SK-N-SH treated with all-trans-retinoic acid at 6 μM for 48 hours (cell line): Measurements from ENCODE around the gene RNPEPL1.
A peak's percentile ranks its signal among the peaks of the same experiment; 100 is the strongest.

ENCODE experiments used
- ATAC-seq: fragments of 200-7000 bp; cut with Tn5 transposase; 3 replicates; pipeline ENCODE4 v1.9.1; 2020; ENCODE audit warnings: mild to moderate bottlenecking, moderate library complexity
- ARNTL ChIP-seq: fragments of 450-650 bp; formaldehyde crosslinking; IDR thresholded peaks from 2 replicates; pipeline ENCODE4 v1.5.0; 2020; ENCODE audit warnings: low read depth, mild to moderate bottlenecking, moderate library complexity, borderline replicate concordance
- BACH2 ChIP-seq: fragments of 250-450 bp; sonication (Bioruptor Pico); IDR thresholded peaks from 2 replicates; pipeline ENCODE4 v1.9.0; 2021; ENCODE audit warnings: mild to moderate bottlenecking, borderline replicate concordance
- CREB5 ChIP-seq: fragments of 250-450 bp; sonication (Bioruptor Pico); IDR thresholded peaks from 2 replicates; pipeline ENCODE4 v1.5.1; 2020; ENCODE audit warnings: low read depth, mild to moderate bottlenecking, moderate library complexity
- CSDC2 ChIP-seq: fragments of 250-450 bp; sonication (Bioruptor Pico); IDR thresholded peaks from 2 replicates; pipeline ENCODE4 v1.5.0; 2020; ENCODE audit warnings: mild to moderate bottlenecking, moderate library complexity
- CSRNP3 ChIP-seq: fragments of 250-450 bp; sonication (Bioruptor Pico); IDR thresholded peaks from 2 replicates; pipeline ENCODE4 v1.5.1; 2021; ENCODE audit warnings: mild to moderate bottlenecking, moderate library complexity
- ESRRG ChIP-seq: fragments of 250-450 bp; sonication (Bioruptor Pico); IDR thresholded peaks from 2 replicates; pipeline ENCODE4 v1.6.1; 2021; ENCODE audit warnings: mild to moderate bottlenecking
- GLIS3 ChIP-seq: fragments of 250-450 bp; sonication (Bioruptor Pico); IDR thresholded peaks from 2 replicates; pipeline ENCODE4 v1.5.0; 2020; ENCODE audit warnings: mild to moderate bottlenecking, moderate library complexity
- ISL1 ChIP-seq: fragments of 250-450 bp; sonication (Bioruptor Pico); IDR thresholded peaks from 2 replicates; pipeline ENCODE4 v2.1.2; 2022; ENCODE audit warnings: mild to moderate bottlenecking, moderate library complexity
- OSR1 ChIP-seq: fragments of 250-450 bp; sonication (Bioruptor Pico); IDR thresholded peaks from 2 replicates; pipeline ENCODE4 v1.8.0; 2022; ENCODE audit warnings: moderate library complexity, mild to moderate bottlenecking, inconsistent platforms
- PATZ1 ChIP-seq: fragments of 250-450 bp; sonication (Bioruptor Pico); IDR thresholded peaks from 2 replicates; pipeline ENCODE4 v1.8.0; 2020; ENCODE audit warnings: mild to moderate bottlenecking, moderate library complexity, borderline replicate concordance
- POU6F1 ChIP-seq: fragments of 250-450 bp; sonication (Bioruptor Pico); IDR thresholded peaks from 2 replicates; pipeline ENCODE4 v1.8.0; 2021; ENCODE audit warnings: low read depth, mild to moderate bottlenecking, moderate library complexity, borderline replicate concordance
- PPARA ChIP-seq: fragments of 250-450 bp; sonication (Bioruptor Pico); IDR thresholded peaks from 2 replicates; pipeline ENCODE4 v1.5.0; 2020; ENCODE audit warnings: mild to moderate bottlenecking, borderline replicate concordance
- RARB ChIP-seq: fragments of 250-450 bp; sonication (Bioruptor Pico); IDR thresholded peaks from 2 replicates; pipeline ENCODE4 v1.8.0; 2021; ENCODE audit warnings: mild to moderate bottlenecking, moderate library complexity
- SNAI2 ChIP-seq: fragments of 250-450 bp; sonication (Bioruptor Pico); IDR thresholded peaks from 2 replicates; pipeline ENCODE4 v1.5.0; 2020; ENCODE audit warnings: mild to moderate bottlenecking, moderate library complexity
- TCF4 ChIP-seq: fragments of 250-450 bp; sonication (Bioruptor Pico); IDR thresholded peaks from 2 replicates; pipeline ENCODE4 v1.8.0; 2021; ENCODE audit warnings: mild to moderate bottlenecking, moderate library complexity, borderline replicate concordance
- TOX ChIP-seq: fragments of 250-450 bp; sonication (Bioruptor Pico); IDR thresholded peaks from 2 replicates; pipeline ENCODE4 v1.8.0; 2021; ENCODE audit warnings: mild to moderate bottlenecking, moderate library complexity, borderline replicate concordance
- ZC3H10 ChIP-seq: fragments of 250-450 bp; sonication (Bioruptor Pico); IDR thresholded peaks from 2 replicates; pipeline ENCODE4 v1.5.1; 2021; ENCODE audit warnings: mild to moderate bottlenecking, moderate library complexity
- ZFP3 ChIP-seq: fragments of 250-450 bp; sonication (Bioruptor Pico); IDR thresholded peaks from 2 replicates; pipeline ENCODE4 v1.5.0; 2020; ENCODE audit warnings: mild to moderate bottlenecking, moderate library complexity
- ZFP30 ChIP-seq: fragments of 450-650 bp; formaldehyde crosslinking; IDR thresholded peaks from 2 replicates; pipeline ENCODE4 v1.5.0; 2022; ENCODE audit warnings: mild to moderate bottlenecking, moderate library complexity
- ZNF565 ChIP-seq: fragments of 450-650 bp; formaldehyde crosslinking; conservative IDR thresholded peaks from 2 replicates; pipeline ENCODE4 v1.5.0; 2020; ENCODE audit warnings: low read depth, mild to moderate bottlenecking, moderate library complexity
- ZNF8 ChIP-seq: fragments of 450-650 bp; formaldehyde crosslinking; IDR thresholded peaks from 2 replicates; pipeline ENCODE4 v1.5.0; 2020; ENCODE audit warnings: mild to moderate bottlenecking, moderate library complexity

The RNPEPL1 gene

GRCh38 chr2:240557808-240558207 is 10.5 kb upstream of the RNPEPL1 start, which contains the start of gene ANKMY1:
Gene ANKMY1, minus strand, starts transcription at chr2:240557988. Its CDS starts 653 bp downstream, at chr2:240557335.
- TF ChIP-seq BACH2 (CRISPR knock-in tag) (no peak), TCF4 (CRISPR knock-in tag) (no peak), ARNTL (no peak), ESRRG (CRISPR knock-in tag) (no peak), CREB5 (CRISPR knock-in tag) (no peak), ZC3H10 (CRISPR knock-in tag) (no peak), OSR1 (no peak), SNAI2 (no peak), ISL1 (CRISPR knock-in tag) (no peak), GLIS3 (CRISPR knock-in tag) (no peak), ZNF8 (CRISPR knock-in tag) (no peak), CSDC2 (CRISPR knock-in tag) (no peak), POU6F1 (no peak), RARB (CRISPR knock-in tag) (no peak), ZFP3 (no peak), PATZ1 (CRISPR knock-in tag) (no peak), PPARA (CRISPR knock-in tag) (no peak), TOX (CRISPR knock-in tag) (no peak), ZNF565 (CRISPR knock-in tag) (no peak), CSRNP3 (CRISPR knock-in tag) (no peak)
- ATAC-seq, result peak; percentile 63

GRCh38 chr2:240558236-240558761 is 10.0 kb upstream of the RNPEPL1 start:
- TF ChIP-seq ZFP3 (peak; percentile 94), OSR1 (no peak), ZFP30 (CRISPR knock-in tag) (no peak), ZNF8 (CRISPR knock-in tag) (no peak), PATZ1 (CRISPR knock-in tag) (no peak)
- TF ChIP-seq, all 23 proteins: peak for 1
- no peak for ATAC-seq

- ATAC-seq, result no peak
- TF ChIP-seq POU6F1, result no peak
- no peak for TF ChIP-seq ZFP30 (CRISPR knock-in tag)
- TF ChIP-seq PATZ1 (CRISPR knock-in tag), result no peak
- no peak for TF ChIP-seq ESRRG (CRISPR knock-in tag)
- TF ChIP-seq ARNTL, result no peak
- TF ChIP-seq ZC3H10 (CRISPR knock-in tag), result no peak
- no peak for TF ChIP-seq ZNF565 (CRISPR knock-in tag)
- TF ChIP-seq TCF4 (CRISPR knock-in tag), result no peak
- TF ChIP-seq PPARA (CRISPR knock-in tag), result no peak
- no peak for TF ChIP-seq CREB5 (CRISPR knock-in tag)
- no peak for TF ChIP-seq SNAI2
- no peak for TF ChIP-seq GLIS3 (CRISPR knock-in tag)
- TF ChIP-seq OSR1, result no peak
- no peak for TF ChIP-seq CSDC2 (CRISPR knock-in tag)
- TF ChIP-seq ZFP3, result no peak
- no peak for TF ChIP-seq CSRNP3 (CRISPR knock-in tag)
- no peak for TF ChIP-seq ZNF8 (CRISPR knock-in tag)
Measured at GRCh38 chr2:240559286-240559685, 9.0 kb upstream of the RNPEPL1 start.
